ENCODE measurements around the gene NCSTN. TPM values are rescaled to one million over a fixed set of nuclear protein-coding genes. Genes with fewer than 3 reads are reported as not detected.

Gene NCSTN
- total RNA-seq, 4 donors from 2014 or later: 30.6 to 101 (median 67.3) TPM

GRCh38 chr1:160351629-160352028 is 8.4 kb downstream of the NCSTN start:
- Histone ChIP-seq H3K4me3 (no peak overlapping the region), H3K9me3 (no peaks in the 10 kb centered on the region), H3K36me3 (peaks cover 0 to 78% (median 35%) of the 10 kb centered on the region in 4 donors), H3K27me3 (no peaks in the 10 kb centered on the region), H3K27ac (no peak overlapping the region), H3K4me1 (no peaks in the 10 kb centered on the region)
- TF ChIP-seq CTCF (IDR thresholded peaks at IDR 0.05) (no peak), EP300 (IDR thresholded peaks at IDR 0.05; ENCODE audit: low read depth) (no peak), POLR2A (IDR thresholded peaks at IDR 0.05) (no peak), POLR2AphosphoS5 (IDR thresholded peaks at IDR 0.05) (no peak)
- intact Hi-C loops (cut with DNase I; ENCODE audit: low total_unique reads) (no loop called here), in situ Hi-C loops (cut with MboI; ENCODE audit: low pct_ligation_motif_present in 1 of 4, low pct_unique_long_range_greater_than_20kb in 1 of 4, low sequenced_read_pairs in 3 of 4) (no loop called here)
- 65% methylated on average over 4 of the region's 4 CpGs; no CpG with 5 or more reads in 1 of the 2 donors for WGBS, 2 donors (ENCODE audit: low coverage in 1 of 2)
- DNase-seq: no peak

GRCh38 chr1:160352555-160352954 is 9.4 kb downstream of the NCSTN start:
- Histone ChIP-seq H3K4me1 (no peaks in the 10 kb centered on the region), H3K36me3 (peaks cover 0 to 85% (median 36%) of the 10 kb centered on the region in 4 donors), H3K27ac (no peak overlapping the region), H3K27me3 (no peaks in the 10 kb centered on the region), H3K4me3 (no peak overlapping the region), H3K9me3 (no peaks in the 10 kb centered on the region)
- intact Hi-C loops (cut with DNase I; ENCODE audit: low total_unique reads) (no loop called here), in situ Hi-C loops (cut with MboI; ENCODE audit: low pct_ligation_motif_present in 1 of 4, low pct_unique_long_range_greater_than_20kb in 1 of 4, low sequenced_read_pairs in 3 of 4) (no loop called here)
- 89 to 90% methylated on average over 5 to 8 of the region's 8 CpGs for WGBS, 2 donors (ENCODE audit: low coverage in 1 of 2)
- no peak for TF ChIP-seq EP300 (IDR thresholded peaks at IDR 0.05; ENCODE audit: low read depth)
- TF ChIP-seq POLR2AphosphoS5 (IDR thresholded peaks at IDR 0.05): no peak
- TF ChIP-seq CTCF (IDR thresholded peaks at IDR 0.05): no peak
- no peak for TF ChIP-seq POLR2A (IDR thresholded peaks at IDR 0.05)
- no peak for DNase-seq

- in situ Hi-C loops (cut with MboI; ENCODE audit: low pct_ligation_motif_present in 1 of 4, low pct_unique_long_range_greater_than_20kb in 1 of 4, low sequenced_read_pairs in 3 of 4) (no loop called here), intact Hi-C loops (cut with DNase I; ENCODE audit: low total_unique reads) (no loop called here)
- Histone ChIP-seq H3K9me3 (no peaks in the 10 kb centered on the region), H3K27ac (no peak overlapping the region), H3K27me3 (no peaks in the 10 kb centered on the region), H3K4me1 (no peaks in the 10 kb centered on the region), H3K36me3 (peaks cover 0 to 85% (median 36%) of the 10 kb centered on the region in 4 donors), H3K4me3 (no peak overlapping the region)
- TF ChIP-seq EP300 (IDR thresholded peaks at IDR 0.05; ENCODE audit: low read depth): no peak
- no peak for TF ChIP-seq POLR2AphosphoS5 (IDR thresholded peaks at IDR 0.05)
- no peak for TF ChIP-seq POLR2A (IDR thresholded peaks at IDR 0.05)
- no peak for TF ChIP-seq CTCF (IDR thresholded peaks at IDR 0.05)
- WGBS, 2 donors (ENCODE audit: low coverage in 1 of 2): 83 to 95% methylated on average over 2 of the region's 2 CpGs
- DNase-seq: no peak
These were observed 10.0 kb downstream of the NCSTN start for GRCh38 chr1:160353223-160353622.

GRCh38 chr1:160354388-160354985 is 11.3 kb downstream of the NCSTN start:
- H3K9me3 ChIP-seq: no peaks in the 10 kb centered on the region
- H3K4me3 ChIP-seq: no peak overlapping the region
- intact Hi-C loops (cut with DNase I; ENCODE audit: low total_unique reads) (no loop called here), in situ Hi-C loops (cut with MboI; ENCODE audit: low pct_ligation_motif_present in 1 of 4, low pct_unique_long_range_greater_than_20kb in 1 of 4, low sequenced_read_pairs in 3 of 4) (no loop called here)
- H3K27ac ChIP-seq: no peak overlapping the region
- WGBS, 2 donors (ENCODE audit: low coverage in 1 of 2): 74 to 83% methylated on average over 2 to 5 of the region's 5 CpGs
- peaks cover 0 to 79% (median 36%) of the 10 kb centered on the region in 4 donors for H3K36me3 ChIP-seq
- no peak for DNase-seq
- no peaks in the 10 kb centered on the region for H3K4me1 ChIP-seq
- H3K27me3 ChIP-seq: no peaks in the 10 kb centered on the region
- TF ChIP-seq POLR2AphosphoS5 (IDR thresholded peaks at IDR 0.05): no peak
- peak in 4 of 5 experiments; percentile 14 to 38 (median 32) for TF ChIP-seq CTCF (IDR thresholded peaks at IDR 0.05)

All from transverse colon (tissue), 4 donors.